GM12878 (cell line): Measurements from ENCODE around the gene P2RX1.

Source experiments
- MAX ChIP-seq: IDR thresholded peaks from 2 replicates; pipeline ENCODE4 v1.6.1; 2012; ENCODE audit warnings: low read depth, low read length, improper control_type of control experiment
- TAF1 ChIP-seq: IDR thresholded peaks from 2 replicates; pipeline ENCODE4 v1.6.1; 2011; ENCODE audit warnings: mild to moderate bottlenecking, low read depth, low read length, borderline replicate concordance

GRCh38 chr17:3912827-3913226 lies 3.4 kb downstream of the P2RX1 start:
- TF ChIP-seq TAF1, result no peak
- no peak for TF ChIP-seq MAX
